Measurements from ENCODE around the gene NLGN2.
"Not testable (repeated sequence)": the region's sequence is repeated elsewhere in the genome, so short reads cannot be mapped to it uniquely, and the experiment has no call there.

The NLGN2 gene

DNA sequence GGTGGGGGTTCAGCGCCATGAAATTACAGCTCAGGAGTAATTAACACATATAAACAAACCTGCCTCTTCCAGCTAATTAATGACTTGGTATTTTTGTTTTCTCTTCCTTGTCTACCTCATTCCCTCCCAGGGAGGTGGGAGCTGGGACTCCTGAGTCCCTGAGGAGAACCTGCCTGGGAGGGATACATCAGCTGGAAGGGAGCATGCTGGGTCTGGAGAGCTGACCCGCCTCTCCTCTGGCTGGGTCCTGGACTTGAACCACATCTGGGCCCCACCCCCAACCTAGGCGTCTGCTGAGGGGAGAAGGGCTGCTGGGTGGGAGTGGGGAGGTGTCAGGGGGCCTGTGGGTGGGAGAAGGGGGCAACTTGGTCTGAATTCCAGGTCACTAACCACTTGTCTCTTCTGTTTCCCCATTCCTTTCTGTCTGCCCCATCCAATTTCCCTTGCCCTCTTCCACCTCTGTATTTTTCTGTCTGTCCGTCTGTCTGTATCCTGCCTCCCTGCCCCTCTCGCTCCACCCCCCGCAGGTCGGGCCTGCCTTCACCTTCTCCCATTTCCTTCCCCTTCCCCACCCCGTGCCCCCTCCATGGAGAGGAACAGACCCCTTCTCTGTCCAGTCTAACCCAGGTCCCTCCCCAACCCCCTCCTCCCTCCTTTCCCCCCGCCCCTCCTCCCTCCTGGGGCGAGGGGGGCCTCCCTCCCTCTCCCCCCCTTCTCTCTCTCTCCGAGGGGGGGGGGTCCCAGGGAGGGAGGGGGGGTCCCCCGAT, at the start of gene NLGN2:
NLGN2 (plus strand) TSS at position 361 of the 767 bp plus-strand sequence. CDS start 411 bp downstream, outside the sequence.
- FAIRE-seq = no peak

DNA sequence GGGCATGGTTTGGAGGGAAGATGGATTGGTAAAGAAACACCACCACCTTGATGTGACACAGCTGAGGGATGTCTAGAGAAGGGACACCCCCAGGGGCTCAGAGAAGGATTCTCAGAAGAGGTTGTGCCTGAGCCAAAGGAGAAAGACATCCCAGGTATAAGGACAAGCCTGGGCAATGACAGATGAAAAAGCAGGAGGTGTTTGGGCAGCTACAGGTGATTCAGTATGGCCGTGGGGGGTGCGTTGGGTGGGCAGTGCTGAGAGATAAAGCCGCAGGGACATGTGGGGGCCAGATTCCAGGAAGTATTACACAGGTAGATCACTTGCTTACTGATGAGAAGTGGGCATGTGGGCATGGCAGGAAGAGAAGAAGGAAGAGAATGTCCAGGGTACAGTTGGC, 45.7 kb upstream of the NLGN2 start:
- FAIRE-seq = no peak

DNA sequence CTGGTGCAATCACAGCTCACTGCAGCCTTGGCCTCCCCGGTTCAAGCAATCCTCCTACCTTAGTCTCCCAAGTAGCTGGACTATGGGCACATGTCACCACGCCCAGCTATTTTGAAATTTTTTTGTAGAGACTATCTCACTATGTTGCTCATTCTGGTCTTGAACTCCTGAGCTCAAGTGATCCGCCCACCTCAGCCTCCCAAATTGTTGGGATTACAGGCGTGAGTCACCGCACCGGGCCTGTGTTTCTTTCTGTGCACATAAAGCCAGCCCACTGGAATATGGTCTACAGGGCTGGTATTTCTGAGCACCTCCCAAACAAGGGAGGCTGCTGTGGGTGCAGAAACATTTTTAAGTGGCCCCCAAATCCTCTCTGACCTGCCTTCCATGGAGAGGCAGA, 44.3 kb upstream of the NLGN2 start:
- no peak for FAIRE-seq

DNA sequence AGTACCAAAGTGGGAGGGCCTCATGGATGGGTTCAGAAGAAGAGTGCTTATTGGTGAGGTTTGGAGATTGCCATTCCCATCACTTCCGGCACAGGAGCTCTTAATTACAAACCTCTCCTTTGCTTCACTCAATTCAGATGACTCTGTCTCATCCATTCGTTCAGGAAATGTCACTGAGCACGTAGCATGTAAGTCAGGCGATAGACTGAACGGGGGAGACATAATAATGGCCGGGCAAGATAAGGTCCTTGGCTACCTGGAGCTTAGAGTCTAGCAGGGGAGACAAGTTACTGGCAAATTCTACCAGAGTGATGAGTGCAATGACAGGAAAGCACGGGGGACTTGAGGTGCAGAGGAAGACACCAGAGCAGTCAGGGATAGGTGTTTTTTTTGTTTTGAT, 41.7 kb upstream of the NLGN2 start:
- FAIRE-seq = not testable (repeated sequence)

DNA sequence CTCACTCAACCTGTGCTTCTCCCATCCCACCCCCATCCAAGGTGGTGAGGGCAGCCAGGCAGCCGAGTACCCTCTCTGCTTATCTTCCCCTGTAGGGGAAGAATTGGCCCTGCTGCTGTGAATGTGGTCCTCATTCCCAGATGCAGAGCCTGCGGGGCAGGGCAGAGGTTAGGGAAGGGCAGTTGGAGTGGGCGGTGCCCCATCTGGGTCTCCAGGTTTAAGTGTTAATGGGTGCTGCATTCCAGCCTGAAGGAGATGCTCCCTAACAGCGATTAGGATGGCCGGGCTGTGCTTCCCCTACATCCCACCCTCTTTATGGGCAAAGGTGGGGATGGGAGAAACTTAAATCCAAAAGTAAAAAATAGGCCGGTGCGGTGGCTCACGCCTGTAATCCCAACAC, 40.6 kb upstream of the NLGN2 start:
- no peak for FAIRE-seq

DNA sequence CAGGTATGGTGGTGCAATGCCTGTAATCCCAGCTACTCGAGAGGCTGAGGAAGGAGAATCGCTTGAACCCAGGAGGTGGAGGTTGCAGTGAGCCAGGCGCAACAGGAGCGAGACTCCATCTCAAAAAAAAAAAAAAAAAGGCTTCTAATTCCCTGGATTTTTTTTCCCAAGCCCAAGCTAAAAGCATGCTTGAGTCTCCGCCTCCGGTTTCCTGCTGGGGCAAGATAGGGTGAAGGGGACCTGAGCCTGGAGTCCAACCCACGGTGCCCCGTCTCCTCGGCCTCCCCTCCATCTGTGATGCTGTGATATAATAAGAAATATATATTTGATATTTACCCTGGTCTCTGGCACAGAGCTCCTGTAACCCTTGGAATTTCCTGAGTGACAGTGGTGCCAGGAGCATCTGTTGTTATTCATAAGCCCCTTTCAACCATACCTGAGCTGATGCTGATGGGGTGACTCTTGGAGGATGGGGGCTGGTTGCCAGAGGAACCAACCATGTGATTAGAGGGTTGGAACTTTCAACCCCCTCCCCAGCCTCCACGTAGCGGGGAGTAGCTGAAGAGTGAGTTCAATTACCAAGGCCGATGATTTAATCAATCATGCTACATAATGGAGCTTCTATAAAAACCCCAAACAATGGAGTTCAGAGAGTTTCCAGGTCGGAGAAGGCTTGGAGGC, 39.6 kb upstream of the NLGN2 start:
- no peak for FAIRE-seq

DNA sequence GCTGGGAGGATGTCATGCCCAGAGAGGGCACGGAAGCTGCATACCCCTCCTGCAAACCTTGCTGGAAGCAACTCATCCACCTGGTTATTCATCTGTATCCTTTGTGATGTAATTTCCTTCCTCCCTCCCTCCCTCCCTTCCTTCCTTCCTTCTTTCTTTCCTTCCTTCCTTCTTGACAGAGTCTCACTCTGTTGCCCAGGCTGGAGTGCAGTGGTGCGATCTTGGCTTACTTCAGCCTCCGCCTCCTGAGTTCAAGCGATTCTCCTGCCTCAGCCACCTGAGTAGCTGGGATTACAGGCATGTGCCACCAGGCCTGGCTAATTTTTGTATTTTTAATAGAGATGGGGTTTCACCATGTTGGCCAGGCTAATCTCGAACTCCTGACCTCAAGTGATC, 39.0 kb upstream of the NLGN2 start:
- FAIRE-seq = not testable (repeated sequence)

DNA sequence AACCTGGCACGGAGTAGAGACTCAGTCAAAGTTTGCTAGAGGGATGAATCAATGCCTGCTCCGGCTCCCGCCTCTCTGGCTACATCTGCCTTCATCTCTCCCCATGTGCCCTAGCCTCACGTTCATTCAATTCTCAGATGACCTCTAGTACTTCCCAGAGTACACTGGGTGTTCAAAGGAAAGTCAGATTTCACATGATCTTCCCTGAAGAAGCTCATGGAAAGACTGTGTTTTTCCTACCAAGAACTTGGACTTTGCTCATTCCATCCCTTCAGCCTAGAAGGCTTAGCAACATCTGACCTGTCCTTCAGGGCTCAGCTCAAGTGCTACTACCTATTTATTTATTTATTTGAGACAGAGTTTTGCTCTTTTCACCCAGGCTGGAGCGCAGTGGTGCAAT, 37.8 kb upstream of the NLGN2 start:
- no peak for FAIRE-seq

DNA sequence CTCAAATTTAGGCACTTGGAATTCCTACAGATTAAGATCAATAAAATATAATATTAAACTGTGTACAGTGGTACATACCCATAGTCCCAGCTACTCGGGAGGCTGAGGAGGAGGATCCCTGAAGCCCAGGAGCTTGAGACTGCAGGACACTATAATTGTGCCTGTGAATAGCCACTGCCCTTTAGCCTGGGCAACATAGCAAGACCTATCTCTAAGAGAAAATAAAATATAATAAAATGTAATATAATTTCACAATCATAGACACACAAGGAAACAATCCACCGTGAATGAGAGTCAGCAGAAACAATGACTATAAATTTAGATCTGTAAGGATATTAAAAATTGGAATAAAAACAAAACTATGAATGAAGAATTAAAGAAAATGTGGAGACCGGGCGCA, 36.8 kb upstream of the NLGN2 start:
- FAIRE-seq = no peak

DNA sequence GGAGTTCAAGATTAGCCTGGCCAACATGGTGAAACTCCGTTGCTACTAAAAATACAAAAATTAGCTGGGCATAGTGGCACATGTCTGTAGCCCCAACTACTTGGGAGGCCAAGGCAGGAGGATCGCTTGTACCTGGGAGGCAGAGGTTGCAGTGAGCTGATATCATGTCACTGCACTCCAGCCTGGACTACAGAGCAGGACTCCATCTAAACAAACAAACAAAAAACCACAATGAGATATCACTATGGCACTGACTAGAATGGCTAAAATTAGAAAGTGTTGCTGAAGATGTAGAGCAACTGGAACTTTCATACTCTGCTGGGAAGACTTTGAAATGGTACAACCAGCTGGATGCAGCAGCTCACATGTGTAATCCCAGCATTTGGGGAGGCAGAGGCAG, 33.3 kb upstream of the NLGN2 start:
- FAIRE-seq = no peak

DNA sequence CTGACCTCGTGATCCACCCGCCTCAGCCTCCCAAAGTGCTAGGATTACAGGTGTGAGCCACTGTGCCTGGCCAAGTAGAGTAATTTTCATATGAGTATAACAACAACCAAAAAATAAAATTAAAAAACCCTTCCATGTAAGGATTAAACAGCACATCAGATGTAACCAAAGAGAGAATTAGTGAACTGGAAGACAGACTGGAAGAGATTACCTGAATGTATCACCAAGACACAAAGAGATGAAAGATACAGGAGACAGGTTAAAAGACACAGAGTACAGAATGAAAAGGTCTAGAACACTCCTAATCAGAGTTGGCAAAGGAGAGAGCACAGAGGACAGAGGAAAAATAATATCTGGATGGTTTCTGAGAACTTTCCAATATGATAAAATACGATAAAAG, 28.5 kb upstream of the NLGN2 start:
- no peak for FAIRE-seq

DNA sequence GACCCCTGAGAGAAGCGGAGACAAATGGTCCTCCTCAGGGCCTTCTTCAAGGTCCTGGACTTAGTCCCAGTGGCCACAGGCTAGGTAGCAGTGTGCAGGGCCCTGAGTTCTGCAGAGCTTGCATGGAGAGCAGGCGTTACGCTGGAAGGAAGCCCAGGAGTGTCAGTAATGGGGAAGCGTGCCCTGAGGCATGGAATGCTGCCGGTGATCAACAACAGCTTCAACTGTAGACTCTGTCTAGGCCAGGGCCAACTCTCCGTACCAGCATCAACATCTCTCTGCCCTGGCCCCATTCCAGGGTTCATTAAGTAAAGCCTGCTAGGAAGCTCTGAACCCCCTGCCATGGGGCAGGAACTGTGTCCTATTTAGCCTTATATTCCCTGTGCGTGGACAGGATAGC, 27.3 kb upstream of the NLGN2 start:
- FAIRE-seq = no peak

DNA sequence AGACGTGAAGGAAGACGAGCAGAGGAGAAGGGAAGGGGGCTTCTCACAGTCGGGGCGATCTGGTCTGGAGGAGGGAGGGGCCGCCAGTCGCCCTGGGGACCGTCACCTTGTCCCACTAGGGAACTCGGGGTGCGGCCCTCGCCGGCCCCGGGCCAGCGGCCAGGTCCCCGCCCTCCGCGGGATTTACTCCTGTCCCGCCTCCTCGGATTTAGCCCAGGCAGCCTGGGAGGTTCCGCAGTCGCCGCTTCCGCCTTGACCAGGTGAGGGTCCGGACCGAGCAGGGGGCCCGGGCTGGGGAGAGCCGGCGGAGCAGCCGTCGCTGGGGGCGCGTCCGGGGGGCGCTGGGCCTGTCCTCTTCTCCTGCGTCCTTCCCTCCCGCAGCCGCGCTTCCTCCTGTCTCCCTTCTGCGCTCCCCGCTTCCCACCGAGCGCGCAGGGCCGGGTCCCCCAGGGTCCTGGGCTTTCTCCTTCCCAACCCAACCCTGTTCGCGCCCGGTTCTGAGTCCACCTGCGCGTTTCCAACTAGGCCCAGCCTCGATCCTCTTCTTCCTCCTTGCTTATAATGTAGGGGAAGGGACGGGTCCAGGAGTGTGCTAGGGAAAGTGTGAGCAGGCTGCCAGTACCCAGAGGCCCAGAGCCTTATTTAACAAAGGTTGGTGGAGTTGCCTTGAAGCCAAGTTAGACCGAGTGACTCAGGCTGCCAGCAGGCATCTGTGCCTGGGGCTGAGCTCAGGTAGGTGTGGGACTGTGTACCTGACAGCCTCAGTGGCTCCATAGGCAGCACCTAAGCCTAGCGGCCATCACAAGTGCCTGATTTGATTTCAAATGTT, 26.6 kb upstream of the NLGN2 start, which contains the start of gene TNK1:
TNK1 (plus strand) TSS at position 235 of the 829 bp plus-strand sequence. CDS start 1,838 bp downstream, outside the sequence.
- FAIRE-seq = no peak

DNA sequence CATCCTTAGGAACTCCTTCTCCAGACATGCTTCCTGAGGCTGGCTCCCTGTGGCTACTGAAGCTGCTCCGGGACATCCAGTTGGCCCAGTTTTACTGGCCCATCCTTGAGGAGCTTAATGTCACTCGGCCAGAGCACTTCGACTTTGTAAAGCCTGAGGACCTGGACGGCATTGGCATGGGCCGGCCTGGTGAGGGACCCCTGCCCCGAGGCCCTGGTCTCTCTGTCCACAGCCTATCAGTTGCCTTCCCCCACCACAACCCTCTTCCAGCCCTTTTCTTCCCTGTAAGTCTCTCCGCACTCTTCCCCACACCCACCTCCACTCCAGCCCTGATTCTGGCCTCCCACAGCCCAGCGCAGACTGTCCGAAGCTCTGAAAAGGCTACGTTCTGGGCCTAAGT, 24.7 kb upstream of the NLGN2 start:
- FAIRE-seq = no peak

DNA sequence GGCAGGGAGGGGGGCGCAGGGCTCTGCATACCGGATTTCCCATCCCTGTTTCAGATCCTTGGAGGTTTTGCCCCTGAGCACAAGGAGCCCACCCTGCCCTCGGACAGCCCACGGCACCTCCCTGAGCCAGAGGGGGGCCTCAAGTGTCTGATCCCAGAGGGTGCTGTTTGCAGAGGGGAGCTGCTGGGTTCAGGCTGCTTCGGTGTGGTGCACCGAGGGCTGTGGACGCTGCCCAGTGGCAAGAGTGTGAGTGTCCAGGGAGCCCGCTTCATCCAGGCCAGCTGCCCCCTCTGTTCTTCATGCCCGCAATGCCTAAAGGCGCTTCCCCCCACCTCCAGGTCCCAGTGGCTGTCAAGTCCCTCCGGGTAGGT, 24.3 kb upstream of the NLGN2 start:
- FAIRE-seq = no peak

DNA sequence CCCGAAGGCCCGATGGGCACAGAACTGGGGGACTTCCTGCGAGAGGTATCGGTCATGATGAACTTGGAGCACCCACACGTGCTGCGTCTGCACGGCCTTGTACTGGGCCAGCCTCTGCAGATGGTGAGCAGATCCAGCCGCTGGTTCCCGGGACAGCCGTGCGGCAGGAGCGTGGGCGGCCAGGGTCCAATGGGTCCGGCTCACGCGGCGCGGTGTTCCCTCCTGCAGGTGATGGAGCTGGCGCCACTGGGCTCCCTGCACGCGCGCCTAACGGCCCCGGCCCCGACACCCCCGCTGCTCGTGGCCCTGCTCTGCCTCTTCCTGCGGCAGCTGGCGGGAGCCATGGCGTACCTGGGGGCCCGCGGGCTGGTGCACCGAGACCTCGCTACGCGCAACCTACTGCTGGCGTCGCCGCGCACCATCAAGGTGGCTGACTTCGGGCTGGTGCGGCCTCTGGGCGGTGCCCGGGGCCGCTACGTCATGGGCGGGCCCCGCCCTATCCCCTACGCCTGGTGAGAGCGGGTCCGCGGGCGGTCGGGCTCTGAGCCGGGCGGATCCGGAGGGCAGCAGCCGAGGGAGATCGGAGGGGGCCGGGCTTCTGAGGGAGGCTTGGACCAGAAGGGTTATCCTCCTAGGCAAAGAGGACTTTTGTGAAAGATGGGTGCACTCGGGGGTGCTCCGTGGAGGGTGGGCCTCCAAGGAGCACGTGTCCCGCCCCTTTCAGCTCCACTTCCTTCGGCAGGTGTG, 23.7 kb upstream of the NLGN2 start:
- FAIRE-seq = no peak

DNA sequence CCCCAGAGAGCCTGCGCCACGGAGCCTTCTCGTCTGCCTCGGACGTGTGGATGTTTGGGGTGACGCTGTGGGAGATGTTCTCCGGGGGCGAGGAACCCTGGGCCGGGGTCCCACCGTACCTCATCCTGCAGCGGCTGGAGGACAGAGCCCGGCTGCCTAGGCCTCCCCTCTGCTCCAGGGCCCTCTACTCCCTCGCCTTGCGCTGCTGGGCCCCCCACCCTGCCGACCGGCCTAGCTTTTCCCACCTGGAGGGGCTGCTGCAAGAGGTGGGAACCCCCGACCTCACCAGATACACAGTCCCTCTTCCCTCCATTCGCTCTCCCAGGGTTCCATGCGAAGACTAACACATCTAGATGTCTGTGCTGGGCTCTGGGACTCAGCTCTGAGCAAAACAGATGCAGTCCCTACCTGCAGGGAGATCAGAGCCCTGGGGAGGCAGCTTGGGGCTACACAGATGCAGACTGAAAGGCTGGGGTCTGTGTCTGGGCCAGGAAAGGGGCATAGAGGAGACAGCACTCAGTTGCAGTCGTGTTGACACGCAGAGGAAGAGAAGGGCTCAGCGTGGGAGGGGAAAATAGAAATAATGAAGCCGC, 23.1 kb upstream of the NLGN2 start:
- no peak for FAIRE-seq

DNA sequence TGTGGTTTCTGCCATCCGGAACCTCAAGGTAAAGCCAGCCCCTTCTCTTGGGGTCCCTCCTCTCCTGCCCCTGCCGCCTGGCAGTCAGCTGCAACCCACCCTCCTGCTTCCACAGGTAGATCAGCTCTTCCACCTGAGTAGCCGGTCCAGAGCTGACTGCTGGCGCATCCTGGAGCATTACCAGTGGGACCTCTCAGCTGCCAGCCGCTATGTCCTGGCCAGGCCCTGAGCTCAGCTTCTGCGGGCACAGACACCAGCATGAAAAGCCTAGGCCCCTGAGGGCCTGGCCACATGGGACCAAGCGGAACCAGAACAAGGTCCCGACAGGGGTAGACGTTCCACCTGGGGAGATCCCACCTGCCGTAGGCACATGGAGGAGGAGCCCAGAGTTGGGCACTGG, 18.8 kb upstream of the NLGN2 start:
- FAIRE-seq = no peak

DNA sequence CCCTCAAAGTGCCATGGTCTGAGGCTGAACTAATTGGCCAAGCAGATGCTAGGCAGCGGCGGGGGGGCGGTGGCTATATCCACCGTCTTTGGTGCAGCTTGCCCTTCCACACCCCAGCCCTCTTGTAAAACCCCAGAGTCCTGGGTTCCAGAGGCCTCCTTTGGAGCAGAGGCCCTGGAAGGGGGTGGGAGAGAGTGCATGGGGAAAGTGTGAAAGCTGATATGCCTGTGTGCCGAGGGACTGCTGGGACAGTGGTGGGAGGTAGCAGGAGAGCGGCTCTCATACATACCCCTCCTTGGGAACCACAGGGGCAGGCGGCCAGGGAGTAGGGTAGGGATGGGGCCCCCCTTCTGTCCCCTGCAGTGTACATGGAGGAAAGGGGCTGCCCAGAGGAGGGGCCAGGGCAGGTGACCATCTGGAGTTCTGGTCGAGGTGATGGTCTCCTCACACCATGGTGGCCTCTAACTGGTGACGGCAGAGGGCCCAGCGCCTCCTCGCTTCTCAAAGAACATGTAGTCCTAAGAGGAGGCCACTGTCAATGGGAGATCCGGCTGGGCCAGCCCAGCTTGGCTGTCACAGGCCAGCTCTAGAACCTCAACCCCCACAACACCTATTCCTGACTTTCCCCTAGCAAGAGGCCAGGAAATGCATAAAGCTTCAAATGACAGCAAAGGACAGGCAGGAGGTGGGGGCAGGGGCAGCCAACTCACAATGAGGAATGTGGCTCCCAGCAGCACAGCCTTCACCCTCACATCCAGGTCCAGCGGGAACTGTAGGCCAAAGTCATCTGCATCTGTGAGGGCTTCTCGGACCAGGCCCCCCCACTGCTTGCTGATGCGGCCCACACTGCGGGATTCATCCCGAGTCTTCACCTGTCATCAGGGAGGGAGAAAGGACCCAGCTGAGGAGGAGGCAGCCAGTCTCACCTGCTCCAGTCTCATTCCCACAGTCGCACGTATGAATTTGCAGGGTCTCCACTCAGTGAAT, 17.4 kb upstream of the NLGN2 start:
- no peak for FAIRE-seq

DNA sequence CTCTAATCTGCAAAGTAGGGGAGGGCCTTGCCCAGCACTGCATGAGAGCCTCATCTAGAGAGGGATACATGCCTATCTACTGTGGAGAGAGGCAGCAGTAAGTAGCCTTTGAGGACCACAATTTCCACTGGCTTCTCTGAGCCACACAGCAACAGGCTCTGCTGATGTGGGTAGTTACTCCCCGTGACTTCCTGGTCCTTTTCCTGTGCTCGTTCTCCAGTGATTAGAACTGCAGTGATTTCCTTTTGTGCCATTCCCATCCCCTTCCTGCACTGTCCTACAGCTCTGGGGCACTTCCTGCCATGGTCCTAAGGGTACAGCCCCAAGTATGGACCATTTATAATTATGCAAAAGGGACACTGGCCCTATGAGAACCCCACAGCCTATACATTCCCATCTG, 16.3 kb upstream of the NLGN2 start:
- FAIRE-seq = no peak
